BJ (cell line): ENCODE results near the gene CHMP2A. TPM values are rescaled to one million over a fixed set of nuclear protein-coding genes. Genes with fewer than 3 reads are reported as not detected.

Experiments used
- CTCF ChIA-PET: fragments of 350-600 bp; formaldehyde crosslinking; extraction: SDS; loops from one replicate; lab custom pipeline; 2021; ENCODE audit warnings: antibody characterized with exemption, inconsistent platforms; lab: Yijun Ruan, JAX
- POLR2A ChIA-PET: fragments of 300-600 bp; sonication (Branson Sonifier 250); formaldehyde crosslinking; extraction: SDS; loops from one replicate; lab custom pipeline; 2021; ENCODE audit warnings: antibody characterized with exemption; lab: Charles Lee
- DNase-seq: peaks from one replicate; pipeline ENCODE4 v3.0.0-alpha.2; 2011; ENCODE audit warnings: low read depth
- H3K27me3 ChIP-seq: 2 replicates; pipeline ENCODE4 v1.6.0; 2011; ENCODE audit warnings: low read length; ENCODE audit not compliant: control insufficient read depth, insufficient read depth
- H3K36me3 ChIP-seq: 2 replicates; pipeline ENCODE4 v1.5.1; 2011; ENCODE audit warnings: low read length; ENCODE audit not compliant: control insufficient read depth, insufficient read depth
- H3K4me3 ChIP-seq: 2 replicates; pipeline ENCODE4 v1.5.1; 2011; ENCODE audit warnings: low read depth, mild to moderate bottlenecking, control low read depth, low read length
- polyA minus RNA-seq: library from RNA; depleted of rRNA, polyadenylated mRNA; stranded (reverse); fragments of >200 nt; gene quantifications from 2 replicates; pipeline ENCODE4 v1.2.3, GENCODE V29; 2011; rRNA and poly(A)+ RNA removed
- polyA plus RNA-seq: library from polyadenylated mRNA; depleted of rRNA; stranded (reverse); fragments of >200 nt; gene quantifications from 2 replicates; pipeline ENCODE4 v1.2.3, GENCODE V29; 2011; rRNA removed
- TF ChIP-seq, protein P1 (sequence below): IDR thresholded peaks from 2 replicates; pipeline ENCODE4 v1.5.1; 2011; ENCODE audit warnings: low read depth, mild to moderate bottlenecking, control low read depth, inconsistent platforms, low read length, moderate library complexity; ENCODE audit not compliant: insufficient read depth

CHMP2A gene
- polyA plus RNA-seq (153 and 174 TPM in 2 replicates), polyA minus RNA-seq (85.9 and 104 TPM in 2 replicates)

DNA sequence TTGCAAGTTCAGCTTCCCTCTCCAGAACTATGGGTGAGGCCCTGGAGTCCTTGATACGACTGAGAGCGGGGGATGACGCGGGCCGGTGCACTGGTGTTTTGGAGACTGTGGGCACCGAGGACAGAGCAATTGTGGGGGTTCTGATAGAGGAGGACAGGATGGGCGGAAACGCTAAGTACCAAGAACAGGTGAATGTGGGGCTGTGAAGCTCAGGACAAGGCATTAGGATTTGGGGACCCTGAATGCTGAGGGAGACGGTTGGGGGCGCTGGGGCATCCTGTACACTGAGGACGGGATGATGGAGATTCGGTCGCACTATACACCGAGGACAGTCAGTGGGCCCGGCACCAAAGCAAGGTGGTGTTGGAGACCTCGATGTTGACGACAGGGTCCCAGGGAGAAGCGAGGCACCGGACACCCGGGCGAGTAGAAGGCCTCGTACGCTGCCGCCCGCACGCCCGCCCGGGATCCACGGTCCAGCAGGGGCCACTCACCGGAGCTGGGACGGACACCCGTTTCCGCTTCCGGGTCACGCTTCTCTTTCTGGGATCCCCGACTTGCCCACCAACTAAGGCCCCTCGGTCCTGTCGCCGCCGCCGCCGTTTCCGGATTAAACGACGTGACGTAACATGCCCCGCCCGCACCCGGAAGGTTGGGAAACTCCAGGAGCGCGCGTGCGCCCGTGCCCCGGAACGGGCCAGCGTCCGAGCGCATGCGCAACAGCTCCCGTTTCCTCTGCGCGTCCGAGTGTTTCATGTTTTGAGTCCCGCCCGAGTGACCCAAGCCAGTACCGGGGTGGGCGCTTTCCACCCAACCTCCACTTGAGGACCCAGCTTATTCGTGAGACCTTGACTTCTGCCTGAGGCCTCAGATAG, at the start of gene CHMP2A:
CHMP2A (minus strand) TSS at position 612 of the 875 bp plus-strand sequence. CDS start 893 bp downstream, outside the sequence.
- peaks cover 37% of the 10 kb centered on the region for H3K36me3 ChIP-seq
- ChIA-PET CTCF (interaction anchor here (0.9 to 7.3 kb wide), 3 partner anchors 22 to 36 kb away, joined by 4 to 43 read pairs (median 7); partner anchors contain the start of gene ZBTB45), POLR2A (interaction anchor here (0.6 to 2.2 kb wide), 3 partner anchors 9 to 12 kb away, joined by 3 to 10 read pairs (median 7); partner anchors contain the start of gene TRIM28)
- H3K4me3 ChIP-seq = peak within 1 kb of the TSS; percentile 71
- H3K27me3 ChIP-seq = no peaks in the 10 kb centered on the region
- DNase-seq = peak; percentile 72
- TF ChIP-seq, protein P1, sequence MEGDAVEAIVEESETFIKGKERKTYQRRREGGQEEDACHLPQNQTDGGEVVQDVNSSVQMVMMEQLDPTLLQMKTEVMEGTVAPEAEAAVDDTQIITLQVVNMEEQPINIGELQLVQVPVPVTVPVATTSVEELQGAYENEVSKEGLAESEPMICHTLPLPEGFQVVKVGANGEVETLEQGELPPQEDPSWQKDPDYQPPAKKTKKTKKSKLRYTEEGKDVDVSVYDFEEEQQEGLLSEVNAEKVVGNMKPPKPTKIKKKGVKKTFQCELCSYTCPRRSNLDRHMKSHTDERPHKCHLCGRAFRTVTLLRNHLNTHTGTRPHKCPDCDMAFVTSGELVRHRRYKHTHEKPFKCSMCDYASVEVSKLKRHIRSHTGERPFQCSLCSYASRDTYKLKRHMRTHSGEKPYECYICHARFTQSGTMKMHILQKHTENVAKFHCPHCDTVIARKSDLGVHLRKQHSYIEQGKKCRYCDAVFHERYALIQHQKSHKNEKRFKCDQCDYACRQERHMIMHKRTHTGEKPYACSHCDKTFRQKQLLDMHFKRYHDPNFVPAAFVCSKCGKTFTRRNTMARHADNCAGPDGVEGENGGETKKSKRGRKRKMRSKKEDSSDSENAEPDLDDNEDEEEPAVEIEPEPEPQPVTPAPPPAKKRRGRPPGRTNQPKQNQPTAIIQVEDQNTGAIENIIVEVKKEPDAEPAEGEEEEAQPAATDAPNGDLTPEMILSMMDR = no peak

DNA sequence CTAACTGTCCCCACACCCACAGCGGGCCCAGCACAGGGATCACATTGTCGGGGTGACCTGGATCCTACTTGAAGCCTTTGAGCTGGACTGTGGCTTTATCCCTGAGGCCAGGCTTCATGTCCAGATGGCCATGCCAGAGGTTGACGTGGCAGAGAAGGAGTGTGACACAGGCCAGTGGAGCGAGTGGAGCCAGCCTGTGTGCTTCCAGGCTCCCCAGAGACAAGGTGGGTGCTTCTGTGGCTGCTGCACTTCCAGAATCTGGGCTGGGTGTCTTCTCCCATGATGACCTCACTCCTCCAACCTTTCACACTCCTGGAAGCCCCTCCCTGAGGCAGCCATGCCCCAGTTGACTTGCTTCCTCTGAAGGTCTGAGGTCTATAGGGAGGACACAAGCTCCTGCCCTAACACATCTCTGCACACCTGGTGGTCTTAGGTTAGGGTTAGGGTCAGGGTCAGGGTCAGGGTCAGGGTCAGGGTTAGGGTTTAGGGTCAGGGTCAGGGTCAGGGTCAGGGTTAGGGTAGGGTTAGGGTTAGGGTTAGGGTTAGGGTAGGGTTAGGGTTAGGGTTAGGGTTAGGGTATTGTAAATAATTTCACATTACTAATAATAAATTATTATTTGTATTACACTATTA, 31.3 kb upstream of the CHMP2A start:
- Histone ChIP-seq H3K36me3 (peaks cover 10% of the 10 kb centered on the region), H3K27me3 (no peaks in the 10 kb centered on the region), H3K4me3 (no peak overlapping the region)
- ChIA-PET CTCF (interaction anchor here (1.3 kb wide), 1 partner anchor 66 kb away, joined by 7 read pairs; the partner anchor contains the start of gene ZBTB45), POLR2A (no interaction called here)
- no peak for DNase-seq
- TF ChIP-seq, protein P1 = no peak

DNA sequence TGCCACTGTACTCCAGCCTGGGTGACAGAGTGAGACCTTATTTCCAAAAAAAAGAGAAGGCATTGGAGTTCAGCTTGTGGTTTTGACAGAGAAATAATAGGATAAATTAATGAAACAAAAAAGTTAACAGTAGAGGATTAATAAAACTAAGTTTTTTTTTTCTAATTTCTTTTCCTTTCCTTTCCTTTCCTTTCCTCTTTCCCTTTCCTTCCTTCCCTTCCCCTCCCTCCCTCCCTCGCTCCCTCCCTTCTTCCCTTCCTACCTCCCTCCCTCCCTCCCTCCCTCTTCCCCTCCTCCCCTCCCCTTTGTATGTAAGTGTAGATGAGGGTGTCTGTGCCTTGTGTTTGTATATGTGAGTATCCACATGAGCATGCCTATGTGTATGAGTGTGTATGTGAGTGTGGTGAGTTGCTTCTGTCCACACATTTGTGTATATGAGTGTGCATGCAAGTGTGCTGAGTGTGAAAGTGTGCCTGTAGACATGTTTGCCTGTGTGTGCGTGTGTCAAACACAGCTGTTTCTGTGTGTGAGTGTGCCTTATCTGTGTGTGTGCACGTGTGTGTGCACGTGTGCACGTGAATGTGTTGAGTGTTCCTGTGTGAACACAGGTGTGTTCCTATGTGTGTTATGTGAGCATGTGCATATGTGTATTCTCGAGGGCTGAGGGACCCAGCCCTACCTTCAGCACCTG, 30.7 kb upstream of the CHMP2A start:
- ChIA-PET POLR2A (no interaction called here), CTCF (interaction anchor here (1.3 kb wide), 1 partner anchor 66 kb away, joined by 7 read pairs; the partner anchor contains the start of gene ZBTB45)
- H3K4me3 ChIP-seq = no peak overlapping the region
- TF ChIP-seq, protein P1 = no peak
- H3K36me3 ChIP-seq = peaks cover 10% of the 10 kb centered on the region
- DNase-seq = no peak
- H3K27me3 ChIP-seq = no peaks in the 10 kb centered on the region

DNA sequence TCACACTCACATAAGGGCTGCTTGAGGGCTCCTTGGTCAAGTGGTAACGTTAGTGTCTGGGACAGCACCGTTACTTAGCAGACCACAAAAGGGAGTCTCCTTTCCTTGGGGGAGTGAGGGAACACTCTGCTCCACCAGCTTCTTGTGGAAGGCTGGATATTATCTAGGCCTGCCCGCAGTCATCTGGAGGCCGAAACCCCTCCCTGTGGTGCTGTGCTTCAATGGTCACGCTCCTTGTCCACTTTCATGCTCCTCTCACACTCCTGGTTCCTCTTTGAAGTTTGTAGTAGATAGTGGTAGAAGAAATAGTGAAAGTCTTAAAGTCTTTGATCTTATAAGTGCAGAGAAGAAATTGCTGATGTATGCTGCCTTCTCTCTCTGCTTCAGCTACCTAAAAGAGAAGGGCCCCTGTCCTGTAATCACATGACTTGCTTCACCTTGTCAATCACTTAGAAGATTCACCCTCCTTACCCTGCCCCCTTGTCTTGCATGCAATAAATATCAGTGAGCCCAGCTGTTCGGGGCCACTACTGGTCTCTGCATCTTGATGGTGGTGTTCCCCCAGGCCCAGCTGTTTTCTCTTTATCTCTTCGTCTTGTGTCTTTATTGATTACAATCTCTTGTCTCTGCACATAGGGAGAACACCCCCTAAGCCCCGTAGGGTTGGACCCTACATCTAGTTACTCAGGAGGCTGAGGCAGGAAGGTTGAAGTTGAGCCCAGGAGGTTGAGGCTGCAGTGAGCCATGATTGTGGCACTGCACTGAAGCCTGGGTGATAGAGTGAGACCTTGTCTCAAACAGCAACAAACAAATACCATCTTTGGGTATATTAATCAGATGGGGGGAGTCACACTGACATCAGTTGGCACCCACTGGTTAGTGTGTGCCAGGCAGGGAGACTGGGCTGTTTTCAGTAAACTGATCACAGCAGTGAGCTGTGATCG, 29.9 kb upstream of the CHMP2A start:
- CTCF ChIA-PET = interaction anchor here (1.0 to 1.3 kb wide), 3 partner anchors 65 to 71 kb away, joined by 3 to 7 read pairs (median 3); partner anchors contain the start of gene ZBTB45
- TF ChIP-seq, protein P1 = no peak

More for the DNA sequence above, 29.9 kb upstream of the CHMP2A start:
- Histone ChIP-seq H3K36me3 (peaks cover 10% of the 10 kb centered on the region), H3K27me3 (no peaks in the 10 kb centered on the region), H3K4me3 (no peak overlapping the region)
- POLR2A ChIA-PET = no interaction called here
- no peak for DNase-seq
